Mucosa of descending colon (tissue), 3 donors: ENCODE measurements around the gene CNTN4. TPM values are rescaled to one million over a fixed set of nuclear protein-coding genes. Genes with fewer than 3 reads are reported as not detected.

Experiments used
- ATAC-seq: fragments of 200-7000 bp; cut with Tn5 transposase; one replicate; pipeline ENCODE4 v1.9.1; 2020; ENCODE audit warnings: mild to moderate bottlenecking, moderate library complexity
- DNase-seq, 3 donors: peaks; one replicate each; pipeline ENCODE4 v3.0.0-alpha.2; 2020
- H3K36me3 ChIP-seq: fragments of 200-600 bp; one replicate; pipeline ENCODE4 v1.8.0; 2021; ENCODE audit warnings: low read depth, mild to moderate bottlenecking
- H3K4me1 ChIP-seq: fragments of 200-600 bp; one replicate; pipeline ENCODE4 v1.8.0; 2021; ENCODE audit warnings: low read depth, mild to moderate bottlenecking
- H3K4me3 ChIP-seq: fragments of 200-600 bp; one replicate; pipeline ENCODE4 v1.8.0; 2021; ENCODE audit warnings: mild to moderate bottlenecking
- H3K9me3 ChIP-seq: fragments of 200-600 bp; one replicate; pipeline ENCODE4 v1.8.0; 2021; ENCODE audit warnings: mild to moderate bottlenecking
- intact Hi-C, 2 donors: fragments of 100-400 bp; cut with DNase I in 1 of 2; cut with micrococcal nuclease in 1 of 2; formaldehyde crosslinking; loops; one replicate each; pipeline versions ENCODE4 v1.11.0 to v1.11.1; 2022; cut with DNase I, micrococcal nuclease
- total RNA-seq, 3 donors: library from RNA; stranded (reverse); fragmentation: NEBNext Ultra II Directional in 2 of 3; extraction: Animal tissue kit (Norgen Biotek cat#: 25700) in 2 of 3; gene quantifications; one replicate each; pipeline versions ENCODE4 v1.2.1 to v1.2.4, GENCODE V29; 2021 to 2023
- TF ChIP-seq, protein P1 (sequence below): fragments of 200-600 bp; IDR thresholded peaks from one replicate; pipeline ENCODE4 v1.8.0; 2022; ENCODE audit warnings: antibody characterized with exemption, mild to moderate bottlenecking
- donor health status: DM: no; HTN: no; CAD: no; lungs with moderate emphysema.
- donor health status: DM: no; HTN: no; CAD: no.
- donor health status: DM: no; HTN: yes; CAD: no.

The CNTN4 gene
- total RNA-seq, 3 donors from 2014 or later: 7.8 to 41.1 (median 13.4) TPM

DNA sequence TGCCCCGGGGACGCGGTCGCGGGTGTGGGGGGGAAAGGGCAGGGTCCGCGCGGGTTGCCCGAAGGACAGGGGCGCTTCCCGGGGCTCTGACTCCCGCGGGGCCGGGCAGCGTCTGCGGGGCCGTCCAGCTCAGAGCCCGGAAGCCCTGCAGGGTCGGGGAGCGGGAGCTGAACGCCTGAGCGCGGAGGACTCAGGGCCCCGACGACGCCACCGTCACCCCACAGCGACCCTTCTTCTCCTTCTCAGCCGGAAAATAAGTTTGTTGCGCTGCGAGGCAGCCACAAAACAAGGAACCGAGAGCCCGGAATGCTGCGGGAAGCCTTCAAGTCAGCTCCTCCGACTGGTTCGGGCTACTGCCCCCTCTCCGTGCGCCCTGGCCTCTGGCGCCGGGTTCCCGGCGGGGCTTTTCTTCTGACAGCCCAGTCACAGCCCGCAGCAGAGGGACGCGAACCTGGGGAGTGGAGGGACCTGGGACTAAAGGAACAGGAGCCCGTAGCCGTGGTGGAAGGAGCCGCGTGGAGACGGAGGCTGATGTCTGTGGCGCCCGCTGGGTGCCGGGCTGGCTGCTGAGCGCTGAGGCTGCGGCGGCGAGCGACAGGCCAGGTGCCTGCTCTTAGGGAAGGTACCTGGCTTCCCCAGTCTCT is 484 bp downstream of the CNTN4 start:
- H3K4me3 ChIP-seq: peak overlapping the region; percentile 47
- no peaks in the 10 kb centered on the region for H3K4me1 ChIP-seq
- ATAC-seq: peak; percentile 65
- TF ChIP-seq, protein P1, sequence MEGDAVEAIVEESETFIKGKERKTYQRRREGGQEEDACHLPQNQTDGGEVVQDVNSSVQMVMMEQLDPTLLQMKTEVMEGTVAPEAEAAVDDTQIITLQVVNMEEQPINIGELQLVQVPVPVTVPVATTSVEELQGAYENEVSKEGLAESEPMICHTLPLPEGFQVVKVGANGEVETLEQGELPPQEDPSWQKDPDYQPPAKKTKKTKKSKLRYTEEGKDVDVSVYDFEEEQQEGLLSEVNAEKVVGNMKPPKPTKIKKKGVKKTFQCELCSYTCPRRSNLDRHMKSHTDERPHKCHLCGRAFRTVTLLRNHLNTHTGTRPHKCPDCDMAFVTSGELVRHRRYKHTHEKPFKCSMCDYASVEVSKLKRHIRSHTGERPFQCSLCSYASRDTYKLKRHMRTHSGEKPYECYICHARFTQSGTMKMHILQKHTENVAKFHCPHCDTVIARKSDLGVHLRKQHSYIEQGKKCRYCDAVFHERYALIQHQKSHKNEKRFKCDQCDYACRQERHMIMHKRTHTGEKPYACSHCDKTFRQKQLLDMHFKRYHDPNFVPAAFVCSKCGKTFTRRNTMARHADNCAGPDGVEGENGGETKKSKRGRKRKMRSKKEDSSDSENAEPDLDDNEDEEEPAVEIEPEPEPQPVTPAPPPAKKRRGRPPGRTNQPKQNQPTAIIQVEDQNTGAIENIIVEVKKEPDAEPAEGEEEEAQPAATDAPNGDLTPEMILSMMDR: no peak
- DNase-seq: peak; percentile 42 to 63 (median 54)
- intact Hi-C loops: no loop called here
- no peaks in the 10 kb centered on the region for H3K36me3 ChIP-seq
- H3K9me3 ChIP-seq: no peaks in the 10 kb centered on the region

DNA sequence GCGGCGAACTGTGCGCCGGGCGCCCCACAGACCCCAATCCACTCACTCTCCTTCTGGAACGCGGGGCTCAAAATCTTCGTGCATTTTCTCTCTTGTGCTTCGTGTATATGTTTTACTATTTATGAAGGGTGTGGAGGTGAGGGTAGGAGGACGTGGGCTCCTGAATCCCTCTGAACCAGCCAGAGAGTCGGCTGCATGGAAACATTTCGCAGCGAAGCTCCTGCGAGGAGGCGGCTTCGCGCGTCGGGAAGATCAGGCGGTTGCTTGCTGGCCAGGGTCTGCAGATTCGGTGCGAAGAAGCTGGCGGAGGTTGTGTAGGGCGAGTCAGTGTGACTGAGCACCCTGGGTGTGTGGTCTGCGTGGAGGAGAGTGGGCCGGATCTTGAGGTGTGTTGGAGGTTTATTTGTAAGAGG is 1.1 kb downstream of the CNTN4 start:
- Histone ChIP-seq H3K4me1 (no peaks in the 10 kb centered on the region), H3K4me3 (peak overlapping the region; percentile 47), H3K36me3 (no peaks in the 10 kb centered on the region), H3K9me3 (no peaks in the 10 kb centered on the region)
- DNase-seq: peak; percentile 17 to 43 (median 38)
- ATAC-seq: no peak
- intact Hi-C loops: no loop called here
- TF ChIP-seq, protein P1: no peak

DNA sequence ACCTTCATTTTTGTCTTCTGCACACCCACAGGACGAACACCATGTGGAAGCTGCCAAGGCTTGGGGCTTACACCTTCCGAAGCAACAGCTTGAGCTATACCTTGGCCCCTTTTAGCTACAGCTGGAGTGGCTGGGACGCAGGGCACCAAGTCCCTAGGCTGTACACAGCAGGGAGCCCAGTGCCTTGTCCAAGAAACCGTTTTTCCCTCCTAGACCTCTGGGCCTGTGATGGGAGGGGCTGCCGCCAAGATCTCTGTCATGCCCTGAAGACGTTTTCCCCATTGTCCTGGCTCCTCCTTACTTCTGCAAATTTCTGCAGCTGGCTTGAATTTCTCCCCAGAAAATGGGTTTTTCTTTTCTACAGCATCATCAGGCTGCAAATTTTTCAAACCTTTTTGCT is 7.8 kb downstream of the CNTN4 start:
- no peaks in the 10 kb centered on the region for H3K4me1 ChIP-seq
- no peak for ATAC-seq
- no peaks in the 10 kb centered on the region for H3K9me3 ChIP-seq
- intact Hi-C loops: no loop called here
- no peaks in the 10 kb centered on the region for H3K36me3 ChIP-seq
- DNase-seq: no peak
- no peak overlapping the region for H3K4me3 ChIP-seq
- TF ChIP-seq, protein P1: no peak

DNA sequence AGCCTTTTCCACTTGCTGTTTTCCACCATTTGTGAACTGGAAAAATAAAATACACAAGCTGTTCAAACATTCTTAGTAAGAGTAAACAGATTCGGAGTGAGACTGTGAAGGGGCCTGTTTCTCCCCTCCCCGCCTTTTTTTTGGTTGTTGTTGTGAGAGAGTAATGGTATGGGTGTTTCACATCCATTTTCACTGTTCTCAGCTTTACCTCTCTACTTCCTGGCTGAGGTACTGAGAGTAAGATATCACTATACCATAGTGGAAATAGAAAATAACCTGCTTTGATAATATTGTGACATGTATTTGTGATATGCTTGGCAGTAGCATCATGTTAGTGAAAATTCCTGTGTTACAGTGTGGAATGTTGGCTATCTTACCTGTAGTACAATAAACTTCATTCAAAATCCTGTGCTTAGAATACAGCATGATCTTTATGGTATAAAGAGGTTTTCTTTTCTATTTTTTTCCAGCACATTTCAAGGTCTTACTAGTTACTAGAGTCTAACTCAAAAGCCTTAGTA is 12.0 kb downstream of the CNTN4 start:
- Histone ChIP-seq H3K4me1 (no peaks in the 10 kb centered on the region), H3K9me3 (no peaks in the 10 kb centered on the region), H3K4me3 (no peak overlapping the region), H3K36me3 (no peaks in the 10 kb centered on the region)
- no peak for DNase-seq
- TF ChIP-seq, protein P1: no peak
- no peak for ATAC-seq
- intact Hi-C loops: no loop called here

DNA sequence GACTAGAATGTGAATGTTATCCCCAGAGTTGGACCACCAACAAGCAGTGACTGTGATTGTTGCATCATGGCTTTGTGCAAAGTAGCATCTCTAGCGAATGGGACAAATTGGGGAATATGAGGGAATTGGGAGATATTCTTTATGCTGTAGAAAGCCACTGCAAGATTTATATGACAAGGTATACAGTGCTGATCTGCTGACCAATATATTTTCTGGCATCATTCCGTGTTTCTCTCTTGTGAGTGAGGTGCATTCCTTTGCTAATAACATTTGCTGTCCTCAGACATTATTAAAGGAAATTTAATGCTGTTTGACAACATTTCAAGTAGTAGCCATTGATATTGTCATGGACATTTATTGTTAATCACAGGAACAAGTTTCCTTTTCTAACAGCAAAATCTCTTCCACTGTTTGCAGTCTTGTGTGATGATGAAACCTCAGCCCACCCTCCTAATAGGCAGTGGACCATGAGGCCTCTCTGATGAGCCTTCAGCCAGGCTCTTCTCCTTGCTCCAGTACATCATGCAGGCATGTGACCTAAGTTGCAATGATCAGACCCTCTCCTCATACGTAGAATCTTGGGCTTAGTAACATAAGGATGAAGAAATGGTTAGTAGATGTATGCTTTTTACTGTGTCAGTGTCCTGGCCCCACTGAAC is 16.1 kb downstream of the CNTN4 start:
- TF ChIP-seq, protein P1: no peak
- no peak overlapping the region for H3K4me3 ChIP-seq
- intact Hi-C loops: no loop called here
- no peaks in the 10 kb centered on the region for H3K4me1 ChIP-seq
- ATAC-seq (no peak), DNase-seq (no peak)
- no peaks in the 10 kb centered on the region for H3K36me3 ChIP-seq
- H3K9me3 ChIP-seq: no peaks in the 10 kb centered on the region
